Mammary epithelial cell (primary cell): ENCODE results near the gene PDX1.

Experiments used
- CTCF ChIP-seq, 2 donors: IDR thresholded peaks in 1 of 2; conservative IDR thresholded peaks in 1 of 2; 2 replicates each; pipeline ENCODE4 v1.5.1; 2011 to 2012; ENCODE audit warnings: inconsistent platforms in 2 of 2, low read length in 2 of 2, mild to moderate bottlenecking in 2 of 2, control low read depth in 1 of 2, low read depth in 1 of 2; ENCODE audit not compliant: insufficient read depth in 1 of 2; ENCODE audit errors: extremely low read depth in 1 of 2
- EZH2 ChIP-seq: IDR thresholded peaks from 2 replicates; pipeline ENCODE4 v1.6.1; 2012; ENCODE audit warnings: low read length, inconsistent platforms, borderline replicate concordance

- TF ChIP-seq CTCF (conservative IDR thresholded peaks at IDR 0.05 in 1 of 2, IDR thresholded peaks at IDR 0.05 in 1 of 2; ENCODE audit: extremely low read depth in 1 of 2, insufficient read depth in 1 of 2, low read depth in 1 of 2, low read length in 2 of 2) (no peak), EZH2 (peak; percentile 83)
Observed at GRCh38 chr13:27925220-27925991, 5.6 kb downstream of the PDX1 start.
